Activated T-cell treated with anti-CD3 and anti-CD28 coated beads for 1 hour (primary cell): ENCODE results near the gene PRKG1.
"Not testable (repeated sequence)": the region's sequence is repeated elsewhere in the genome, so short reads cannot be mapped to it uniquely, and the experiment has no call there.

Experiments
- DNase-seq: peaks from one replicate; pipeline ENCODE4 v3.0.0-alpha.2; 2020; ENCODE audit warnings: low read depth

Gene PRKG1

GRCh38 chr10:51377932-51378599, 303.8 kb downstream of the PRKG1 start:
- DNase-seq = no peak

- no peak for DNase-seq
Observed at GRCh38 chr10:51382181-51382580, 307.9 kb downstream of the PRKG1 start.

- DNase-seq = no peak
Observed at GRCh38 chr10:51384971-51385370, 310.7 kb downstream of the PRKG1 start.

- DNase-seq = no peak
Observed at GRCh38 chr10:51386248-51386885, 312.1 kb downstream of the PRKG1 start.

- peak; percentile 12 for DNase-seq
Observed at GRCh38 chr10:51389415-51390321, 315.4 kb downstream of the PRKG1 start.

GRCh38 chr10:51393006-51393405, 318.7 kb downstream of the PRKG1 start:
- DNase-seq = not testable (repeated sequence)

- no peak for DNase-seq
Observed at GRCh38 chr10:51394039-51394438, 319.8 kb downstream of the PRKG1 start.

GRCh38 chr10:51397244-51397643, 323.0 kb downstream of the PRKG1 start:
- DNase-seq = no peak

- DNase-seq = no peak
Observed at GRCh38 chr10:51397695-51398094, 323.4 kb downstream of the PRKG1 start.

GRCh38 chr10:51399840-51400239, 325.6 kb downstream of the PRKG1 start:
- DNase-seq = no peak

- no peak for DNase-seq
Observed at GRCh38 chr10:51400392-51401096, 326.3 kb downstream of the PRKG1 start.

- no peak for DNase-seq
Observed at GRCh38 chr10:51403521-51403920, 329.2 kb downstream of the PRKG1 start.

- no peak for DNase-seq
Observed at GRCh38 chr10:51405580-51406351, 331.5 kb downstream of the PRKG1 start.

GRCh38 chr10:51406581-51406980, 332.3 kb downstream of the PRKG1 start:
- no peak for DNase-seq

GRCh38 chr10:51416494-51416893, 342.2 kb downstream of the PRKG1 start:
- DNase-seq = no peak

GRCh38 chr10:51419196-51420093, 345.2 kb downstream of the PRKG1 start:
- no peak for DNase-seq

- no peak for DNase-seq
Observed at GRCh38 chr10:51421853-51422252, 347.6 kb downstream of the PRKG1 start.

GRCh38 chr10:51422311-51423120, 348.2 kb downstream of the PRKG1 start:
- DNase-seq = peak; percentile 2

GRCh38 chr10:51423121-51423452, 348.8 kb downstream of the PRKG1 start:
- no peak for DNase-seq

- no peak for DNase-seq
Observed at GRCh38 chr10:51425431-51425830, 351.1 kb downstream of the PRKG1 start.
